IPS DF 6.9 (cell line): ENCODE data around the gene TDRD12.

Source experiments
- DNase-seq: peaks from one replicate; pipeline ENCODE4 v3.0.0-alpha.2; 2013; ENCODE audit warnings: low read depth, low spot score
- H3K27ac ChIP-seq: one replicate; pipeline ENCODE4 v1.5.1; 2013; ENCODE audit warnings: low read length, control low read depth
- H3K27me3 ChIP-seq: 2 replicates; pipeline ENCODE4 v1.6.1; 2013; ENCODE audit warnings: mild to moderate bottlenecking, low read length; ENCODE audit not compliant: control insufficient read depth, insufficient read depth
- H3K36me3 ChIP-seq: 2 replicates; pipeline ENCODE4 v1.6.1; 2013; ENCODE audit warnings: low read length; ENCODE audit not compliant: control insufficient read depth, insufficient read depth
- H3K4me1 ChIP-seq: 2 replicates; pipeline ENCODE4 v1.6.1; 2013; ENCODE audit warnings: low read length; ENCODE audit not compliant: control insufficient read depth, insufficient read depth
- H3K4me3 ChIP-seq: 2 replicates; pipeline ENCODE4 v1.5.1; 2013; ENCODE audit warnings: mild to moderate bottlenecking, low read length
- H3K9me3 ChIP-seq: 2 replicates; pipeline ENCODE4 v1.6.1; 2013; ENCODE audit warnings: low read length, inconsistent platforms; ENCODE audit not compliant: control insufficient read depth, insufficient read depth
- WGBS: extraction: QIAGEN DNeasy Blood & Tissue Kit; methylation state at CpG from one replicate; pipeline ENCODE4 v1.1.7; 2013; ENCODE audit warnings: mixed read lengths, missing lambda C conversion rate; ENCODE audit not compliant: insufficient read length, insufficient coverage; 5-methylcytosine and 5-hydroxymethylcytosine counted together

TDRD12 gene

GRCh38 chr19:32817569-32818476 lies 98.3 kb downstream of the TDRD12 start:
- Histone ChIP-seq H3K9me3 (no peaks in the 10 kb centered on the region), H3K4me1 (peaks cover 5% of the 10 kb centered on the region), H3K4me3 (no peak overlapping the region), H3K27me3 (no peaks in the 10 kb centered on the region), H3K27ac (no peak overlapping the region), H3K36me3 (no peaks in the 10 kb centered on the region)
- DNase-seq = no peak
- no CpG with 5 or more reads among the region's 17 CpGs for WGBS

- no CpG with 5 or more reads among the region's 8 CpGs for WGBS
- Histone ChIP-seq H3K4me3 (no peak overlapping the region), H3K36me3 (no peaks in the 10 kb centered on the region), H3K27me3 (no peaks in the 10 kb centered on the region), H3K4me1 (peaks cover 5% of the 10 kb centered on the region), H3K9me3 (no peaks in the 10 kb centered on the region), H3K27ac (no peak overlapping the region)
- DNase-seq = no peak
Measured at GRCh38 chr19:32818536-32818935, 99.0 kb downstream of the TDRD12 start.

GRCh38 chr19:32819419-32820400 lies 100.1 kb downstream of the TDRD12 start:
- no peaks in the 10 kb centered on the region for H3K36me3 ChIP-seq
- H3K27me3 ChIP-seq = no peaks in the 10 kb centered on the region
- WGBS = no CpG with 5 or more reads among the region's 17 CpGs
- H3K4me1 ChIP-seq = peaks cover 5% of the 10 kb centered on the region
- no peak for DNase-seq
- H3K27ac ChIP-seq = no peak overlapping the region
- H3K9me3 ChIP-seq = no peaks in the 10 kb centered on the region
- H3K4me3 ChIP-seq = no peak overlapping the region

- no peak overlapping the region for H3K4me3 ChIP-seq
- H3K4me1 ChIP-seq = peaks cover 3% of the 10 kb centered on the region; the same call in 1 of the 2 replicates
- H3K9me3 ChIP-seq = no peaks in the 10 kb centered on the region
- DNase-seq = no peak
- no CpG with 5 or more reads among the region's 14 CpGs for WGBS
- no peaks in the 10 kb centered on the region for H3K36me3 ChIP-seq
- no peak overlapping the region for H3K27ac ChIP-seq
- H3K27me3 ChIP-seq = no peaks in the 10 kb centered on the region
Measured at GRCh38 chr19:32822916-32823746, 103.6 kb downstream of the TDRD12 start.

GRCh38 chr19:32823747-32824102 lies 104.2 kb downstream of the TDRD12 start:
- no peak overlapping the region for H3K4me3 ChIP-seq
- DNase-seq = no peak
- no peaks in the 10 kb centered on the region for H3K9me3 ChIP-seq
- H3K4me1 ChIP-seq = peaks cover 4% of the 10 kb centered on the region; the same call in 1 of the 2 replicates
- no peak overlapping the region for H3K27ac ChIP-seq
- WGBS = no CpG with 5 or more reads among the region's 7 CpGs
- no peaks in the 10 kb centered on the region for H3K36me3 ChIP-seq
- no peaks in the 10 kb centered on the region for H3K27me3 ChIP-seq

- no peaks in the 10 kb centered on the region for H3K27me3 ChIP-seq
- DNase-seq = no peak
- H3K4me1 ChIP-seq = peaks cover 4% of the 10 kb centered on the region; the same call in 1 of the 2 replicates
- WGBS = no CpG with 5 or more reads among the region's 20 CpGs
- H3K9me3 ChIP-seq = no peaks in the 10 kb centered on the region
- no peak overlapping the region for H3K27ac ChIP-seq
- no peak overlapping the region for H3K4me3 ChIP-seq
- H3K36me3 ChIP-seq = no peaks in the 10 kb centered on the region
Measured at GRCh38 chr19:32824191-32824751, 104.7 kb downstream of the TDRD12 start.

GRCh38 chr19:32824916-32825608 lies 105.5 kb downstream of the TDRD12 start:
- no peak for DNase-seq
- Histone ChIP-seq H3K27me3 (no peaks in the 10 kb centered on the region), H3K36me3 (no peaks in the 10 kb centered on the region), H3K27ac (no peak overlapping the region), H3K4me1 (peaks cover 4% of the 10 kb centered on the region; the same call in 1 of the 2 replicates), H3K4me3 (no peak overlapping the region), H3K9me3 (no peaks in the 10 kb centered on the region)
- no CpG with 5 or more reads among the region's 21 CpGs for WGBS

GRCh38 chr19:32828139-32828538 lies 108.6 kb downstream of the TDRD12 start:
- DNase-seq = no peak
- Histone ChIP-seq H3K4me3 (no peak overlapping the region), H3K9me3 (no peaks in the 10 kb centered on the region), H3K36me3 (no peaks in the 10 kb centered on the region), H3K27me3 (no peaks in the 10 kb centered on the region), H3K4me1 (peaks cover 4% of the 10 kb centered on the region; the same call in 1 of the 2 replicates), H3K27ac (no peak overlapping the region)
- WGBS = no CpG with 5 or more reads among the region's 4 CpGs

GRCh38 chr19:32828643-32829344 lies 109.2 kb downstream of the TDRD12 start:
- no CpG with 5 or more reads among the region's 15 CpGs for WGBS
- H3K36me3 ChIP-seq = no peaks in the 10 kb centered on the region
- H3K9me3 ChIP-seq = no peaks in the 10 kb centered on the region
- no peak overlapping the region for H3K27ac ChIP-seq
- no peak overlapping the region for H3K4me3 ChIP-seq
- peaks cover 4% of the 10 kb centered on the region; the same call in 1 of the 2 replicates for H3K4me1 ChIP-seq
- DNase-seq = no peak
- no peaks in the 10 kb centered on the region for H3K27me3 ChIP-seq
